Mucosa of stomach (tissue), 1 donor: Measurements from ENCODE around the gene MS4A4E.

ENCODE experiments used
- H3K27me3 ChIP-seq: one replicate; pipeline ENCODE4 v1.7.0; 2013; ENCODE audit warnings: mild to moderate bottlenecking, low read length; ENCODE audit not compliant: control insufficient read depth, insufficient read depth
- H3K36me3 ChIP-seq: one replicate; pipeline ENCODE4 v1.7.0; 2013; ENCODE audit warnings: low read length; ENCODE audit not compliant: control insufficient read depth, insufficient read depth
- H3K4me1 ChIP-seq: one replicate; pipeline ENCODE4 v1.7.0; 2013; ENCODE audit warnings: mild to moderate bottlenecking, low read length; ENCODE audit not compliant: control insufficient read depth, insufficient read depth
- H3K4me3 ChIP-seq: one replicate; pipeline ENCODE4 v1.7.0; 2013; ENCODE audit warnings: low read length
- H3K9ac ChIP-seq: one replicate; pipeline ENCODE4 v1.7.0; 2013; ENCODE audit warnings: mild to moderate bottlenecking, low read length, moderate library complexity
- H3K9me3 ChIP-seq: one replicate; pipeline ENCODE4 v1.7.0; 2013; ENCODE audit warnings: mild to moderate bottlenecking, low read length, moderate library complexity; ENCODE audit not compliant: control insufficient read depth
- donor health status: Pancreatic carcinoma.

Gene MS4A4E

GRCh38 chr11:60257956-60258722 is 15.2 kb upstream of the MS4A4E start:
- no peaks in the 10 kb centered on the region for H3K4me1 ChIP-seq
- no peaks in the 10 kb centered on the region for H3K27me3 ChIP-seq
- no peaks in the 10 kb centered on the region for H3K9me3 ChIP-seq
- H3K9ac ChIP-seq, result no peak overlapping the region
- H3K36me3 ChIP-seq, result no peaks in the 10 kb centered on the region
- no peak overlapping the region for H3K4me3 ChIP-seq

GRCh38 chr11:60252213-60253108 is 9.5 kb upstream of the MS4A4E start:
- Histone ChIP-seq H3K27me3 (no peaks in the 10 kb centered on the region), H3K9me3 (no peaks in the 10 kb centered on the region), H3K9ac (no peak overlapping the region), H3K4me3 (no peak overlapping the region), H3K4me1 (no peaks in the 10 kb centered on the region), H3K36me3 (no peaks in the 10 kb centered on the region)

- no peaks in the 10 kb centered on the region for H3K4me1 ChIP-seq
- H3K9me3 ChIP-seq, result no peaks in the 10 kb centered on the region
- H3K27me3 ChIP-seq, result no peaks in the 10 kb centered on the region
- H3K36me3 ChIP-seq, result no peaks in the 10 kb centered on the region
- H3K9ac ChIP-seq, result no peak overlapping the region
- H3K4me3 ChIP-seq, result no peak overlapping the region
These were observed 8.7 kb upstream of the MS4A4E start for GRCh38 chr11:60251485-60252212.

- H3K9ac ChIP-seq, result no peak overlapping the region
- H3K9me3 ChIP-seq, result no peaks in the 10 kb centered on the region
- no peaks in the 10 kb centered on the region for H3K36me3 ChIP-seq
- no peaks in the 10 kb centered on the region for H3K27me3 ChIP-seq
- H3K4me3 ChIP-seq, result no peak overlapping the region
- H3K4me1 ChIP-seq, result no peaks in the 10 kb centered on the region
These were observed 1.2 kb downstream of the MS4A4E start for GRCh38 chr11:60241786-60242185.

- Histone ChIP-seq H3K4me3 (no peak overlapping the region), H3K4me1 (no peaks in the 10 kb centered on the region), H3K9ac (no peak overlapping the region), H3K9me3 (no peaks in the 10 kb centered on the region), H3K36me3 (no peaks in the 10 kb centered on the region), H3K27me3 (no peaks in the 10 kb centered on the region)
These were observed 2.3 kb downstream of the MS4A4E start for GRCh38 chr11:60240662-60241061.

- Histone ChIP-seq H3K27me3 (no peaks in the 10 kb centered on the region), H3K9me3 (no peaks in the 10 kb centered on the region), H3K4me3 (no peak overlapping the region), H3K9ac (no peak overlapping the region), H3K4me1 (no peaks in the 10 kb centered on the region), H3K36me3 (no peaks in the 10 kb centered on the region)
These were observed 7.6 kb downstream of the MS4A4E start for GRCh38 chr11:60235321-60235720.

- Histone ChIP-seq H3K36me3 (no peaks in the 10 kb centered on the region), H3K4me3 (no peak overlapping the region), H3K9me3 (no peaks in the 10 kb centered on the region), H3K27me3 (no peaks in the 10 kb centered on the region), H3K9ac (no peak overlapping the region), H3K4me1 (no peaks in the 10 kb centered on the region)
These were observed 12.3 kb downstream of the MS4A4E start for GRCh38 chr11:60230681-60231080.

GRCh38 chr11:60222141-60222540 is 20.8 kb downstream of the MS4A4E start:
- no peaks in the 10 kb centered on the region for H3K27me3 ChIP-seq
- no peak overlapping the region for H3K4me3 ChIP-seq
- H3K36me3 ChIP-seq, result no peaks in the 10 kb centered on the region
- H3K4me1 ChIP-seq, result no peaks in the 10 kb centered on the region
- no peaks in the 10 kb centered on the region for H3K9me3 ChIP-seq
- no peak overlapping the region for H3K9ac ChIP-seq

GRCh38 chr11:60221692-60222091 is 21.2 kb downstream of the MS4A4E start:
- no peaks in the 10 kb centered on the region for H3K9me3 ChIP-seq
- H3K4me3 ChIP-seq, result no peak overlapping the region
- no peaks in the 10 kb centered on the region for H3K36me3 ChIP-seq
- H3K4me1 ChIP-seq, result no peaks in the 10 kb centered on the region
- H3K27me3 ChIP-seq, result no peaks in the 10 kb centered on the region
- no peak overlapping the region for H3K9ac ChIP-seq

- H3K27me3 ChIP-seq, result no peaks in the 10 kb centered on the region
- no peaks in the 10 kb centered on the region for H3K9me3 ChIP-seq
- H3K4me1 ChIP-seq, result no peaks in the 10 kb centered on the region
- no peaks in the 10 kb centered on the region for H3K36me3 ChIP-seq
- H3K4me3 ChIP-seq, result no peak overlapping the region
- H3K9ac ChIP-seq, result no peak overlapping the region
These were observed 21.8 kb downstream of the MS4A4E start for GRCh38 chr11:60221181-60221580.

- Histone ChIP-seq H3K4me1 (no peaks in the 10 kb centered on the region), H3K9ac (no peak overlapping the region), H3K36me3 (no peaks in the 10 kb centered on the region), H3K4me3 (no peak overlapping the region), H3K9me3 (no peaks in the 10 kb centered on the region), H3K27me3 (no peaks in the 10 kb centered on the region)
These were observed 28.6 kb downstream of the MS4A4E start for GRCh38 chr11:60214386-60214785.

- no peaks in the 10 kb centered on the region for H3K36me3 ChIP-seq
- no peaks in the 10 kb centered on the region for H3K4me1 ChIP-seq
- no peak overlapping the region for H3K9ac ChIP-seq
- H3K4me3 ChIP-seq, result no peak overlapping the region
- no peaks in the 10 kb centered on the region for H3K27me3 ChIP-seq
- no peaks in the 10 kb centered on the region for H3K9me3 ChIP-seq
These were observed 31.7 kb downstream of the MS4A4E start for GRCh38 chr11:60211206-60211605.
